Fibroblast of lung (primary cell): ENCODE results near the gene RDH16. TPM values are rescaled to one million over a fixed set of nuclear protein-coding genes. Genes with fewer than 3 reads are reported as not detected.
"Not testable (repeated sequence)": the region's sequence is repeated elsewhere in the genome, so short reads cannot be mapped to it uniquely, and the experiment has no call there.

ENCODE experiments used
- DNase-seq, 2 donors: peaks; one replicate each; pipeline versions ENCODE4 v3.0.0 to v3.0.0-alpha.2; 2010; ENCODE audit warnings: low read depth in 2 of 2
- H2AFZ ChIP-seq: 2 replicates; pipeline ENCODE4 v1.5.1; 2012; ENCODE audit warnings: low read length, control low read depth, inconsistent platforms
- H3K27ac ChIP-seq: 2 replicates; pipeline ENCODE4 v1.5.1; 2011; ENCODE audit warnings: low read length, control low read depth; ENCODE audit not compliant: insufficient read depth
- H3K27me3 ChIP-seq: 2 replicates; pipeline ENCODE4 v1.5.1; 2011; ENCODE audit warnings: mild to moderate bottlenecking, low read length; ENCODE audit not compliant: control insufficient read depth, insufficient read depth
- H3K36me3 ChIP-seq: 2 replicates; pipeline ENCODE4 v1.5.1; 2011; ENCODE audit warnings: low read length; ENCODE audit not compliant: control insufficient read depth, insufficient read depth
- H3K4me1 ChIP-seq: 2 replicates; pipeline ENCODE4 v1.5.1; 2011; ENCODE audit warnings: low read length; ENCODE audit not compliant: control insufficient read depth, insufficient read depth; ENCODE audit errors: extremely low read depth
- H3K4me2 ChIP-seq: 2 replicates; pipeline ENCODE4 v1.5.1; 2011; ENCODE audit warnings: low read length, control low read depth; ENCODE audit not compliant: insufficient read depth; ENCODE audit errors: extremely low read depth
- H3K4me3 ChIP-seq, 4 experiments: fragments of 200-600 bp in 1 of 4; sonication (generic) in 1 of 4; replicated peaks in 1 of 4; 2 replicates each; pipeline ENCODE4 v1.5.1; 2011 to 2016; ENCODE audit warnings: low read length in 4 of 4, low read depth in 3 of 4, mild to moderate bottlenecking in 3 of 4, control low read depth in 2 of 4, inconsistent platforms in 1 of 4, mixed read lengths in 1 of 4; ENCODE audit not compliant: insufficient read depth in 1 of 4; ENCODE audit errors: control extremely low read depth in 1 of 4
- H3K79me2 ChIP-seq: 2 replicates; pipeline ENCODE4 v1.5.1; 2012; ENCODE audit warnings: mild to moderate bottlenecking, low read length, inconsistent platforms; ENCODE audit not compliant: control insufficient read depth, insufficient read depth
- H3K9ac ChIP-seq: 2 replicates; pipeline ENCODE4 v1.5.1; 2011; ENCODE audit warnings: mild to moderate bottlenecking, low read length, control low read depth; ENCODE audit not compliant: insufficient read depth
- H3K9me3 ChIP-seq: 2 replicates; pipeline ENCODE4 v1.5.1; 2012; ENCODE audit warnings: low read depth, low read length; ENCODE audit not compliant: control insufficient read depth, insufficient read depth
- H4K20me1 ChIP-seq: 2 replicates; pipeline ENCODE4 v1.5.1; 2011; ENCODE audit warnings: low read length; ENCODE audit not compliant: control insufficient read depth, insufficient read depth; ENCODE audit errors: extremely low read depth
- EZH2 ChIP-seq: IDR thresholded peaks from 2 replicates; pipeline ENCODE4 v1.5.1; 2012; ENCODE audit warnings: low read length, control low read depth, mild to moderate bottlenecking; ENCODE audit errors: missing control alignments
- polyA plus RNA-seq, 2 donors: library from polyadenylated mRNA; depleted of rRNA in 1 of 2; stranded (reverse) in 1 of 2; unstranded in 1 of 2; fragments of >200 nt; gene quantifications; 2 replicates each; pipeline ENCODE4 v1.2.1, GENCODE V29; 2011 to 2012; ENCODE audit warnings: missing spikeins in 1 of 2
- total RNA-seq: library from RNA; depleted of rRNA; stranded (reverse); fragments of >200 nt; gene quantifications from 2 replicates; pipeline ENCODE4 v1.2.1, GENCODE V29; 2014
- TF ChIP-seq, protein P1 (sequence below), 2 donors: IDR thresholded peaks in 1 of 2; conservative IDR thresholded peaks in 1 of 2; 1 replicate in 1 of 2; 2 replicates in 1 of 2; pipeline ENCODE4 v1.5.1; 2011 to 2012; ENCODE audit warnings: low read length in 2 of 2, control low read depth in 1 of 2, inconsistent platforms in 1 of 2, low read depth in 1 of 2, mild to moderate bottlenecking in 1 of 2

The RDH16 gene
- total and polyA plus RNA-seq, 2 donors (not counting 1 experiment from before 2014, with no cell fraction given), result 0.17 TPM; not detected in 1

DNA sequence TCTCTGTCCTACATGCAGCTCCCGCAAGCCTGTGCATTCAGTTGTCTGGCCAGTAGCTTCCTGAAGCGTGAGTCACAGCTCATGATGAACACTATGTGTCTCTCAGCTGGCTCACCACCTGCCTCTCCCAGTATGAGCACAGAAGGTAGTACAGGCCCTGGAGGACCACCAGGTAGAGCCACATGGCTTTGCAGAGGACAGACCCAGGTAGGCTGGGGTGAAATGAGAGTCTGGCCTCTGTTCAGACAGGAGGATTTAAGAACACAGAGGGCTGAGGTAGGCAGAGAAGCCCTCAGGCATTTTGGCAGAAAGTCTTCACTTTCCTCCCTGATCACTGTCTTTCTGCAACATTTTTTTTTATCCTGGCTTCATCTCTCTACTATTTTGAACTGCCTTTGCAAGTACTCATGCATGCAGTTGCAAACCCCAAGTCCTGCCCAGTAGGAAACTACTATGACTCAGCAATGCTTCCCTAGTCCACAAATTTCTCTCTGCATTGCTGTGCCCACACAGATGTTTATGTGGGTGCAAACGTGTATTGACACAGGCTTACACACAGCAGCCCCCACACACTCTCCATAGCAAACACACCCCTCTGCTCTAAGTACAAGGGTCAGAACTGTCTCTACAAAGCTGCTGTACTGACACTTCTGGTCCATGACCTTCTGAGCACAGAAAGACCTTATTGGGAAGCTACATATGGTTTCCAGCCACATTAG lies 15.9 kb downstream of the RDH16 start:
- H2AFZ ChIP-seq, result no peak overlapping the region
- H3K9me3 ChIP-seq, result no peaks in the 10 kb centered on the region
- no peaks in the 10 kb centered on the region for H3K79me2 ChIP-seq
- no peaks in the 10 kb centered on the region for H4K20me1 ChIP-seq
- H3K27me3 ChIP-seq, result peaks cover 4% of the 10 kb centered on the region
- peak in 1 of 2 donors; percentile 66 for DNase-seq
- H3K9ac ChIP-seq, result no peak overlapping the region
- H3K36me3 ChIP-seq, result no peaks in the 10 kb centered on the region
- H3K4me2 ChIP-seq, result no peak overlapping the region
- peaks cover 2% of the 10 kb centered on the region for H3K4me1 ChIP-seq
- no peak overlapping the region for H3K27ac ChIP-seq
- H3K4me3 ChIP-seq, result no peak overlapping the region
- TF ChIP-seq, protein P1, sequence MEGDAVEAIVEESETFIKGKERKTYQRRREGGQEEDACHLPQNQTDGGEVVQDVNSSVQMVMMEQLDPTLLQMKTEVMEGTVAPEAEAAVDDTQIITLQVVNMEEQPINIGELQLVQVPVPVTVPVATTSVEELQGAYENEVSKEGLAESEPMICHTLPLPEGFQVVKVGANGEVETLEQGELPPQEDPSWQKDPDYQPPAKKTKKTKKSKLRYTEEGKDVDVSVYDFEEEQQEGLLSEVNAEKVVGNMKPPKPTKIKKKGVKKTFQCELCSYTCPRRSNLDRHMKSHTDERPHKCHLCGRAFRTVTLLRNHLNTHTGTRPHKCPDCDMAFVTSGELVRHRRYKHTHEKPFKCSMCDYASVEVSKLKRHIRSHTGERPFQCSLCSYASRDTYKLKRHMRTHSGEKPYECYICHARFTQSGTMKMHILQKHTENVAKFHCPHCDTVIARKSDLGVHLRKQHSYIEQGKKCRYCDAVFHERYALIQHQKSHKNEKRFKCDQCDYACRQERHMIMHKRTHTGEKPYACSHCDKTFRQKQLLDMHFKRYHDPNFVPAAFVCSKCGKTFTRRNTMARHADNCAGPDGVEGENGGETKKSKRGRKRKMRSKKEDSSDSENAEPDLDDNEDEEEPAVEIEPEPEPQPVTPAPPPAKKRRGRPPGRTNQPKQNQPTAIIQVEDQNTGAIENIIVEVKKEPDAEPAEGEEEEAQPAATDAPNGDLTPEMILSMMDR (conservative IDR thresholded peaks at IDR 0.05 in 1 of 2, IDR thresholded peaks at IDR 0.05 in 1 of 2; ENCODE audit: low read depth in 1 of 2, low read length in 2 of 2), result no peak
- no peak for TF ChIP-seq EZH2

DNA sequence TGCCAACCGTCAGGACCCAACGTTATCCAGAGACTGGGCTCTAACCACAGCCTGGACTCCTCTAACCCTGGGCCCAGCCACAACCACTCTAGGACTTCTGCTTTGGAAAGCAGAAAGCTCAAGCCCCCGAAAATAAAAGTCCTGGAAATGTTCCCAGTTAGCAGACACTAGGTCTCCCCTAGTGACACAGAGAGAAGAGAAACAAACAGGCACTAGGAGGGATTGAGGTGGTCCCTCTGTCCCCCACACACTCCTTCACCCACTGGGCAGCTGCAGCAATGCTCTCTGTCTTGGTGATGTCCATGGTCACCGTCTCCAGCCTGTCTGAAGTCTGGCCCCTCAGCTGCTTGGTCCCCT lies 16.5 kb downstream of the RDH16 start:
- H2AFZ ChIP-seq, DNase-seq, H3K4me3 ChIP-seq, H3K79me2 ChIP-seq, H3K27me3 ChIP-seq, H3K4me2 ChIP-seq, H3K9me3 ChIP-seq, H3K36me3 ChIP-seq, H3K4me1 ChIP-seq, H4K20me1 ChIP-seq, H3K27ac ChIP-seq, H3K9ac ChIP-seq: not testable (repeated sequence)

DNA sequence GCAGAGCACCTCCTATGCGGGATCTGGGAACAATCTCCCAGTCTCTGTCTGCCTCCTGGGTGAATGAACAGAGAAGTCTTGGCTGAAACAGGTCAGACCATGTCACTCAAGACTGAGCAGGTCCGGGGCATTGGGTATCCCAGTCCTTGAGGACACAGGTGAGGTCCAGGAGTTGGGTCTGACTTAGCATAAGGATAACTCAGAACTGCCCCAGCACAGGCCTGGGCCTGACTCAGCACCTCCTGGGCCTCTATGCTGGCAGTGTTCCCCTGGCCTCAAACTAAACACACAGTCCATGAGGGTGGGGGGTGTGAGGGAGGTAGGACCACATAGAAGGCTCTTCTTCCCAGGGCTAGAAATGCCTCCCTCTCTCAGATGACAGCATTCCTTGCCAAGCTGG lies 21.7 kb downstream of the RDH16 start:
- Histone ChIP-seq H3K4me1 (no peaks in the 10 kb centered on the region), H3K9me3 (no peaks in the 10 kb centered on the region), H3K27me3 (peaks cover 4% of the 10 kb centered on the region), H3K36me3 (no peaks in the 10 kb centered on the region), H3K27ac (no peak overlapping the region), H3K4me3 (no peak overlapping the region), H3K79me2 (no peaks in the 10 kb centered on the region), H4K20me1 (no peaks in the 10 kb centered on the region), H2AFZ (no peak overlapping the region), H3K4me2 (no peak overlapping the region), H3K9ac (no peak overlapping the region)
- DNase-seq, result no peak
- no peak for TF ChIP-seq EZH2
- TF ChIP-seq, protein P1 (conservative IDR thresholded peaks at IDR 0.05 in 1 of 2, IDR thresholded peaks at IDR 0.05 in 1 of 2; ENCODE audit: low read depth in 1 of 2, low read length in 2 of 2), result no peak
